Brain microvascular endothelial cell (primary cell): Measurements from ENCODE around the gene DNAJC10.

ENCODE experiments used
- DNase-seq: peaks from one replicate; pipeline ENCODE4 v3.0.0-alpha.2; 2020
- H3K27ac ChIP-seq: fragments of 250-450 bp; sonication (Bioruptor Pico); 2 replicates; pipeline ENCODE4 v1.5.1; 2020; ENCODE audit warnings: mild to moderate bottlenecking, moderate library complexity
- H3K27me3 ChIP-seq: fragments of 250-450 bp; sonication (Bioruptor Pico); replicated peaks from 2 replicates; pipeline ENCODE4 v1.5.1; 2020; ENCODE audit warnings: mild to moderate bottlenecking
- H3K36me3 ChIP-seq: fragments of 250-450 bp; sonication (Bioruptor Pico); replicated peaks from 2 replicates; pipeline ENCODE4 v1.5.1; 2020; ENCODE audit warnings: mild to moderate bottlenecking
- H3K4me3 ChIP-seq: 2 replicates; pipeline ENCODE4 v1.5.1; 2011; ENCODE audit warnings: low read depth, mild to moderate bottlenecking, control low read depth, low read length, moderate library complexity
- CTCF ChIP-seq: IDR thresholded peaks from 2 replicates; pipeline ENCODE4 v1.5.1; 2011; ENCODE audit warnings: low read depth, mild to moderate bottlenecking, moderate library complexity, low read length, control low read depth, inconsistent platforms; ENCODE audit errors: missing control alignments
- in situ Hi-C: cut with HindIII; loops from 2 replicates; pipeline ENCODE4 v1.10.0; 2017; ENCODE audit warnings: low sequenced_read_pairs, low pct_ligation_motif_present

Gene DNAJC10

DNA sequence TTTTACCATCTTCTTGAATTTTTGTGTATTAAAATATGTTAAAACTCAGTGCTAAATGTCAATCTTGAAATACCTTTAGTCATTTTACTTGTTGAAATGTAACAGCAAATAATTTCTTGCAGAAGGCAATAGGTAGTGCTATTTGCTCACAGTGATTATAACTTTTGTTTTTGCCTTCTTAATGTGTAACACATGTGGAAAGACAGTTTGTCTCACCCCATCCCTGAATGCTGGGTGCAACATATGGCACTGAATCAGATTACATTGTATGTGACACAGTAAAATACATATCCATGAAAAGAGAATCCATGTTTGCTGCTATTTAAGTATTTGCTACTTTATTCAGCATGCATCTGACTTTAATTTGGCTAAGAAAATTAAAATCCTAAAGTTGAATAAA, 115.0 kb downstream of the DNAJC10 start:
- Histone ChIP-seq H3K36me3 (no peaks in the 10 kb centered on the region), H3K27ac (no peak overlapping the region), H3K27me3 (no peaks in the 10 kb centered on the region), H3K4me3 (no peak overlapping the region)
- in situ Hi-C loops, result no loop called here
- TF ChIP-seq CTCF, result no peak
- no peak for DNase-seq

GRCh38 chr2:182831921-182832320, 115.9 kb downstream of the DNAJC10 start:
- in situ Hi-C loops, result no loop called here
- no peak overlapping the region for H3K4me3 ChIP-seq
- no peak for DNase-seq
- TF ChIP-seq CTCF, result no peak
- no peaks in the 10 kb centered on the region for H3K36me3 ChIP-seq
- no peaks in the 10 kb centered on the region for H3K27me3 ChIP-seq
- H3K27ac ChIP-seq, result no peak overlapping the region

DNA sequence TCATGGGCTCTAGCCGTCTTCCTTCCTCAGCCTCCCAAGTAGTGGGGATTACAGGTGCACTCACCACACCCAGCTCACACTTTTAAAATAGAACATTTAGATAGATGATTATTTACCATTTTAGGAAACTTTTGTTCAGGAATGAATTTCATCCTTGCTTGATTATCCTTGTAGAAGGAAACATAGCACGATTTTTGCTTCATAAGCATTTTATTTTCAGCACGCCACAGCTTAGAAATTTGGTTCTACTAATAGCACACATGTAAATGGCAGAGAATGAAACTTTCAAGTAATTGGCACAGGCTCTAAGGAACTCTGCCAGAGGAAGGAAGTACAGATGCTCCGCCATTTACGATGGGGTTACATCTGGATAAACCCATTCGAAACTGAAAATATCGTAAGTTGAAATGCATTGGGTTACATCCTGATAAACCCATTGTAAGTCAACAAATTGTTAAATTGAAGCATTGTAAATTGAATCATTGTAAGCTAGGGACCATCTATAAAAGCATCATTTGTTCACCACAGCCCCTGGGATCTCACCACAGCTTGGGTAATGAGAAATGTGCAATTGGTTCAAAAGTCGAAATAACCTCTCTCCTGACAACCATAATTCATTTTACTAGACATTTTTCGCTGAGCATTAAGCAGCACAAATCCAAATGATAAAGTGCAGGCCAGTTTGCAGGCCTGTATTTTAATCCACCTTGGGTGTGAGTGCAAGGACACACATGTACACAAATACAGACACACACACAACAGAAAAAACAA, 117.2 kb downstream of the DNAJC10 start:
- H3K27me3 ChIP-seq, result no peaks in the 10 kb centered on the region
- DNase-seq, result no peak
- in situ Hi-C loops, result no loop called here
- no peak overlapping the region for H3K27ac ChIP-seq
- no peaks in the 10 kb centered on the region for H3K36me3 ChIP-seq
- no peak for TF ChIP-seq CTCF
- H3K4me3 ChIP-seq, result no peak overlapping the region

- no peaks in the 10 kb centered on the region for H3K36me3 ChIP-seq
- H3K4me3 ChIP-seq, result no peak overlapping the region
- no peak overlapping the region for H3K27ac ChIP-seq
- in situ Hi-C loops, result no loop called here
- no peak for DNase-seq
- H3K27me3 ChIP-seq, result no peaks in the 10 kb centered on the region
- TF ChIP-seq CTCF, result no peak
These were observed 118.2 kb downstream of the DNAJC10 start for GRCh38 chr2:182834293-182834692.

DNA sequence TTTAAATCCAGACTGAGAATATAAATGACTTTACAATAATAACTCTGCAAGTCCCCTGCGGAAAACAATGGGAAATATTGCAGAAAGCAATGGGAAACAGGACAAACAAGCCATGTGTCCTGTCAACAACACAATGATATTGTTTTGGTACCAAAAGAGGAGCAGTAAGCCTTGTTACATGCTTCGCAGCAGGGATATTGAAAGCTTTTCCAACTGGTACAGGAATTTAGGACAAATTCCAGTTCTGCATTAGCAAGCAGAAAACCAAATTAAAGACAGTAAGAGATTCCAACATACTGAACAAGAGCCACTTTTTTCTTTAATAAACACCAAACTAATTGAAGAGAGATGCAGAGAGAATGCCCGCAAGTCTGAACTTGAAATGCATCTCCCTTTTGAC, 120.4 kb downstream of the DNAJC10 start:
- Histone ChIP-seq H3K4me3 (no peak overlapping the region), H3K27ac (no peak overlapping the region), H3K36me3 (no peaks in the 10 kb centered on the region), H3K27me3 (no peaks in the 10 kb centered on the region)
- in situ Hi-C loops, result no loop called here
- no peak for DNase-seq
- no peak for TF ChIP-seq CTCF
